Measurements from ENCODE around the gene TLE7.

GRCh38 chr16:71484006-71484893, 42.4 kb upstream of the TLE7 start:
- TF ChIP-seq CTCF (IDR thresholded peaks at IDR 0.05) = no peak
- no peak for TF ChIP-seq POLR2A (IDR thresholded peaks at IDR 0.05)

All from lower leg skin (tissue), 3 donors.